Neural progenitor cell (in vitro differentiated cells): ENCODE measurements around the gene CYFIP2.

Experiments used
- EZH2 ChIP-seq: fragments of 200-600 bp; sonication (generic); IDR thresholded peaks from 2 replicates; pipeline ENCODE4 v1.6.1; 2017; ENCODE audit warnings: antibody characterized with exemption, mild to moderate bottlenecking, moderate library complexity
- TF ChIP-seq, protein P1 (sequence below): fragments of 200-600 bp; sonication (generic); IDR thresholded peaks from 2 replicates; pipeline ENCODE4 v1.5.1; 2017; ENCODE audit warnings: antibody characterized with exemption, mild to moderate bottlenecking

DNA sequence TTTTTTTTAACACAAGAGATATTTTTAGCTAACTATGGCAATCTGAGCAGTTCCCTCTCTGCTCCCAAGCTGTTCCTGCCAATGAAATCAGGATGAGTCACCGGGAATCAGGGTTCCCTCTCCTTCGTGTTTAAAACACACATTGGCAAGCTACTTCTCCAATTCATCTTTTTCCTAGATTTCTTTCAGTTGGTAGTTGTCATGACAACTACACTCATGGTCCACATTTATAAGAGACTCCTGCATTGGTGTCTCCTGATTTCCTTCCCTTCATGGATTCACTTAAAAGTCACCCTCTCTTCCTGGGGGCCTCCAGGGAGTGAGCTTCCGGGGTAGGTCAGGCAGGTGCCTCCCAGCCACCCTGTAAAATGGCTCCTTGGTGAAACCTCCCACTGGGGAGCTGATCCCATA lies 121.8 kb downstream of the CYFIP2 start:
- TF ChIP-seq, protein P1, sequence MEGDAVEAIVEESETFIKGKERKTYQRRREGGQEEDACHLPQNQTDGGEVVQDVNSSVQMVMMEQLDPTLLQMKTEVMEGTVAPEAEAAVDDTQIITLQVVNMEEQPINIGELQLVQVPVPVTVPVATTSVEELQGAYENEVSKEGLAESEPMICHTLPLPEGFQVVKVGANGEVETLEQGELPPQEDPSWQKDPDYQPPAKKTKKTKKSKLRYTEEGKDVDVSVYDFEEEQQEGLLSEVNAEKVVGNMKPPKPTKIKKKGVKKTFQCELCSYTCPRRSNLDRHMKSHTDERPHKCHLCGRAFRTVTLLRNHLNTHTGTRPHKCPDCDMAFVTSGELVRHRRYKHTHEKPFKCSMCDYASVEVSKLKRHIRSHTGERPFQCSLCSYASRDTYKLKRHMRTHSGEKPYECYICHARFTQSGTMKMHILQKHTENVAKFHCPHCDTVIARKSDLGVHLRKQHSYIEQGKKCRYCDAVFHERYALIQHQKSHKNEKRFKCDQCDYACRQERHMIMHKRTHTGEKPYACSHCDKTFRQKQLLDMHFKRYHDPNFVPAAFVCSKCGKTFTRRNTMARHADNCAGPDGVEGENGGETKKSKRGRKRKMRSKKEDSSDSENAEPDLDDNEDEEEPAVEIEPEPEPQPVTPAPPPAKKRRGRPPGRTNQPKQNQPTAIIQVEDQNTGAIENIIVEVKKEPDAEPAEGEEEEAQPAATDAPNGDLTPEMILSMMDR: no peak
- no peak for TF ChIP-seq EZH2
